Endothelial cell of umbilical vein (primary cell): ENCODE measurements around the gene RASL10B. TPM values are rescaled to one million over a fixed set of nuclear protein-coding genes. Genes with fewer than 3 reads are reported as not detected.

Experiments
- BruUV-seq: library from RNA; stranded (reverse); fragments of 400-500 nt; replicated peaks from 2 replicates; lab custom pipeline; 2021; lab: Mats Ljungman, UMichigan
- CTCF ChIA-PET: fragments of 300-600, 350-600 bp; sonication (Branson Sonifier 250); formaldehyde crosslinking; loops from one replicate; lab custom pipeline; 2021; ENCODE audit warnings: antibody characterized with exemption, inconsistent platforms; lab: Charles Lee
- POLR2A ChIA-PET: fragments of 300-600, 350-600 bp; sonication (Branson Sonifier 250); formaldehyde crosslinking; loops from one replicate; lab custom pipeline; 2021; ENCODE audit warnings: antibody characterized with exemption, inconsistent platforms; lab: Charles Lee
- DNase-seq: peaks from one replicate; pipeline ENCODE4 v3.0.0-alpha.2; 2011; ENCODE audit warnings: low read depth, low spot score
- FAIRE-seq: peaks from 2 replicates; lab custom pipeline; 2011; peaks lifted over from hg19 to GRCh38; lab: Jason Lieb, UNC
- H2AFZ ChIP-seq: 2 replicates; pipeline ENCODE4 v1.6.0; 2012; ENCODE audit warnings: low read depth, low read length, control low read depth, inconsistent platforms
- H3K27ac ChIP-seq: 2 replicates; pipeline ENCODE4 v1.5.1; 2011; ENCODE audit warnings: low read depth, mild to moderate bottlenecking, control low read depth, low read length, moderate library complexity; ENCODE audit not compliant: insufficient read depth
- H3K27me3 ChIP-seq, 2 experiments: 2 replicates each; pipeline versions ENCODE4 v1.6.0 to v1.6.1; 2011; ENCODE audit warnings: low read length in 2 of 2, mixed read lengths in 1 of 2; ENCODE audit not compliant: control insufficient read depth in 2 of 2, insufficient read depth in 2 of 2
- H3K36me3 ChIP-seq, 2 experiments: 2 replicates in 1 of 2; 3 replicates in 1 of 2; pipeline ENCODE4 v1.5.1; 2011; ENCODE audit warnings: low read length in 2 of 2, mild to moderate bottlenecking in 1 of 2, moderate library complexity in 1 of 2; ENCODE audit not compliant: control insufficient read depth in 2 of 2, insufficient read depth in 2 of 2; ENCODE audit errors: extremely low read depth in 1 of 2
- H3K4me1 ChIP-seq: 3 replicates; pipeline ENCODE4 v1.5.1; 2011; ENCODE audit warnings: mild to moderate bottlenecking, low read length; ENCODE audit not compliant: control insufficient read depth, insufficient read depth; ENCODE audit errors: extremely low read depth
- H3K4me2 ChIP-seq: 2 replicates; pipeline ENCODE4 v1.6.1; 2011; ENCODE audit warnings: low read length, control low read depth, mixed read lengths; ENCODE audit not compliant: insufficient read depth
- H3K4me3 ChIP-seq, 3 experiments: fragments of 200-600 bp in 1 of 3; sonication (generic), shearing (Covaris generic) in 1 of 3; replicated peaks in 1 of 3; 2 replicates each; pipeline ENCODE4 v1.5.1; 2011 to 2016; ENCODE audit warnings: control low read depth in 3 of 3, low read length in 3 of 3, mild to moderate bottlenecking in 2 of 3, inconsistent platforms in 1 of 3, low read depth in 1 of 3, moderate library complexity in 1 of 3; ENCODE audit not compliant: insufficient read depth in 1 of 3
- H3K79me2 ChIP-seq: 2 replicates; pipeline ENCODE4 v1.6.0; 2012; ENCODE audit warnings: low read length, inconsistent platforms; ENCODE audit not compliant: control insufficient read depth, insufficient read depth
- H3K9ac ChIP-seq: replicated peaks from 2 replicates; pipeline ENCODE3; 2011; ENCODE audit warnings: low read length, control low read depth; ENCODE audit not compliant: insufficient read depth; ENCODE audit errors: extremely low read depth
- H3K9me1 ChIP-seq: replicated peaks from 3 replicates; pipeline ENCODE4 v1.6.0; 2011; ENCODE audit warnings: mild to moderate bottlenecking, low read length; ENCODE audit not compliant: control insufficient read depth, insufficient read depth; ENCODE audit errors: extremely low read depth
- H3K9me3 ChIP-seq: replicated peaks from 2 replicates; pipeline ENCODE4 v1.5.1; 2012; ENCODE audit warnings: low read length, inconsistent platforms; ENCODE audit not compliant: control insufficient read depth, insufficient read depth
- H4K20me1 ChIP-seq: replicated peaks from 2 replicates; pipeline ENCODE3; 2011; ENCODE audit warnings: mild to moderate bottlenecking, low read length; ENCODE audit not compliant: control insufficient read depth, insufficient read depth; ENCODE audit errors: extremely low read depth
- CTCF ChIP-seq, 2 donors: IDR thresholded peaks; 1 replicate in 1 of 2; 2 replicates in 1 of 2; pipeline ENCODE4 v1.5.1; 2011; ENCODE audit warnings: low read length in 2 of 2, mild to moderate bottlenecking in 2 of 2, moderate library complexity in 2 of 2, control low read depth in 1 of 2, inconsistent platforms in 1 of 2, low read depth in 1 of 2; ENCODE audit not compliant: insufficient read depth in 1 of 2; ENCODE audit errors: extremely low read depth in 1 of 2
- EZH2 ChIP-seq: IDR thresholded peaks from 2 replicates; pipeline ENCODE4 v1.6.1; 2012; ENCODE audit warnings: borderline replicate concordance, low read depth, mild to moderate bottlenecking, moderate library complexity, low read length, inconsistent platforms; ENCODE audit not compliant: severe bottlenecking
- FOS ChIP-seq: IDR thresholded peaks from 2 replicates; pipeline ENCODE4 v1.6.1; 2011; ENCODE audit warnings: mild to moderate bottlenecking, low read length, moderate library complexity, borderline replicate concordance; ENCODE audit not compliant: insufficient read depth
- GATA2 ChIP-seq: IDR thresholded peaks from 2 replicates; pipeline ENCODE4 v1.7.0; 2011; ENCODE audit warnings: low read depth, mild to moderate bottlenecking, moderate library complexity, mixed read lengths, low read length; ENCODE audit not compliant: insufficient read length, insufficient read depth
- JUN ChIP-seq: IDR thresholded peaks from 2 replicates; pipeline ENCODE4 v1.6.1; 2011; ENCODE audit warnings: borderline replicate concordance, low read depth; ENCODE audit not compliant: insufficient read length, insufficient read depth
- MYC ChIP-seq: IDR thresholded peaks from one replicate; pipeline ENCODE4 v1.6.1; 2011; ENCODE audit warnings: mild to moderate bottlenecking, low read depth, low read length
- POLR2A ChIP-seq: IDR thresholded peaks from 2 replicates; pipeline ENCODE4 v1.6.1; 2012; ENCODE audit warnings: low read depth, mild to moderate bottlenecking, control low read depth, low read length
- POLR2AphosphoS5 ChIP-seq: IDR thresholded peaks from 2 replicates; pipeline ENCODE4 v1.6.1; 2012; ENCODE audit warnings: low read depth, mild to moderate bottlenecking, control low read depth, low read length, moderate library complexity; ENCODE audit not compliant: insufficient read depth
- dilution Hi-C: fragments of 300-500 bp; cut with MboI; formaldehyde crosslinking; loops from one replicate; pipeline ENCODE4 v1.15.0; 2019; ENCODE audit warnings: low sequenced_read_pairs; ENCODE audit not compliant: extremely low pct_ligation_motif_present
- intact Hi-C: fragments of 100-400 bp; cut with micrococcal nuclease; formaldehyde crosslinking; loops from one replicate; pipeline ENCODE4 v1.10.0; 2022
- polyA plus RNA-seq, 4 experiments: library from polyadenylated mRNA; depleted of rRNA in 3 of 4; stranded (reverse) in 3 of 4; unstranded in 1 of 4; fragments of >200 nt; gene quantifications; 2 replicates each; pipeline versions ENCODE4 v1.2.1 to v1.2.3, GENCODE V29; 2011 to 2012; ENCODE audit warnings: missing spikeins in 1 of 4
- total RNA-seq: library from RNA; stranded (reverse); gene quantifications from 2 replicates; pipeline ENCODE4 v1.2.3, GENCODE V29; 2021
- TF ChIP-seq, protein P1 (sequence below): IDR thresholded peaks from 2 replicates; pipeline ENCODE4 v1.6.1; 2011; ENCODE audit not compliant: insufficient read depth, insufficient read length

RASL10B gene
- total and polyA plus RNA-seq, 2 donors (not counting 3 experiments of a cell fraction or from before 2014, with no cell fraction given) = 0.19 to 0.71 TPM

- DNase-seq (no peak), FAIRE-seq (no peak)
- no TSS peak for BruUV-seq
- Histone ChIP-seq H3K4me3 (no peak overlapping the region), H3K4me2 (no peak overlapping the region), H3K27me3 (peaks cover 5 to 15% of the 10 kb centered on the region in 2 experiments), H3K9me1 (no peaks in the 10 kb centered on the region), H3K79me2 (no peaks in the 10 kb centered on the region), H3K36me3 (no peaks in the 10 kb centered on the region), H2AFZ (no peak overlapping the region), H3K9ac (no peak overlapping the region), H4K20me1 (no peaks in the 10 kb centered on the region), H3K9me3 (no peaks in the 10 kb centered on the region), H3K27ac (no peak overlapping the region), H3K4me1 (peaks cover 4% of the 10 kb centered on the region)
- CTCF ChIA-PET = interaction anchor here (1.1 to 1.7 kb wide), 2 partner anchors 14 to 120 kb away, joined by 4 to 6 read pairs; no protein-coding TSS in a partner anchor
- POLR2A ChIA-PET = no interaction called here
- TF ChIP-seq EZH2 = no peak
- dilution Hi-C loops = loop anchor here (25.0 kb wide), 1 partner anchor 121 kb away; no protein-coding TSS in a partner anchor
- intact Hi-C loops = no loop called here
Measured at GRCh38 chr17:35733366-35733765, 1.9 kb downstream of the RASL10B start.

DNA sequence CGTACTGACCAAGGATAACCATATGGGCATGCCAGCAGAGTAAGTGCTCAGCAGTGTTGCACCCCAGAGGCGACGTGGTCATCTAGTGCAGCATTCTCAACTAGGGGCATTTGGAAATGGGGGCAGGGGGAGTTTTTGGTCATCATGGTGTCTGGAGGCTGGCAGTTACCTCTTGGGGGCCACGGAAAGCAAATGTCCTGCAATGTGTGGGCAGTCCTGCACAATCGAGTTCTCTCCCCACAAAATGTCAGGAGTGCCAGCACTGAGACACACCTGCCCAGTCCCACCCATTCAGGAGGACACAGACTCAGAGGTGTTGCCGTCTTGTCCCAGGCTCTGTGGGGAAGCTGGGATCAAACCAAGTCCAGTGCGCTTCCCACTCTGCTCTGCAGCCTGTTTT, 3.0 kb downstream of the RASL10B start:
- H4K20me1 ChIP-seq = no peaks in the 10 kb centered on the region
- no peak overlapping the region for H3K4me3 ChIP-seq
- no peak overlapping the region for H2AFZ ChIP-seq
- dilution Hi-C loops = loop anchor here (25.0 kb wide), 1 partner anchor 122 kb away; no protein-coding TSS in a partner anchor
- H3K79me2 ChIP-seq = no peaks in the 10 kb centered on the region
- H3K9me1 ChIP-seq = no peaks in the 10 kb centered on the region
- no TSS peak for BruUV-seq
- H3K4me2 ChIP-seq = no peak overlapping the region
- H3K4me1 ChIP-seq = peaks cover 4% of the 10 kb centered on the region
- no peak for DNase-seq
- POLR2A ChIA-PET = no interaction called here
- no peak for FAIRE-seq
- CTCF ChIA-PET = interaction anchor here (1.7 kb wide), 1 partner anchor 13 kb away, joined by 6 read pairs; no protein-coding TSS in a partner anchor
- TF ChIP-seq, protein P1, sequence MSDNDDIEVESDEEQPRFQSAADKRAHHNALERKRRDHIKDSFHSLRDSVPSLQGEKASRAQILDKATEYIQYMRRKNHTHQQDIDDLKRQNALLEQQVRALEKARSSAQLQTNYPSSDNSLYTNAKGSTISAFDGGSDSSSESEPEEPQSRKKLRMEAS = no peak
- TF ChIP-seq CTCF (IDR thresholded peaks at IDR 0.05; ENCODE audit: extremely low read depth in 1 of 2, insufficient read depth in 1 of 2, low read depth in 1 of 2, low read length in 2 of 2) (no peak), POLR2AphosphoS5 (no peak), EZH2 (no peak), GATA2 (no peak), FOS (no peak), JUN (no peak), POLR2A (no peak), MYC (no peak)
- peaks cover 13 to 21% of the 10 kb centered on the region in 2 experiments for H3K27me3 ChIP-seq
- no peak overlapping the region for H3K27ac ChIP-seq
- intact Hi-C loops = no loop called here
- H3K9me3 ChIP-seq = no peaks in the 10 kb centered on the region
- H3K36me3 ChIP-seq = no peaks in the 10 kb centered on the region
- no peak overlapping the region for H3K9ac ChIP-seq
